Brain microvascular endothelial cell (primary cell): ENCODE results near the gene PICK1.

Experiments
- DNase-seq: peaks from one replicate; pipeline ENCODE4 v3.0.0-alpha.2; 2020
- H3K27ac ChIP-seq: fragments of 250-450 bp; sonication (Bioruptor Pico); 2 replicates; pipeline ENCODE4 v1.5.1; 2020; ENCODE audit warnings: mild to moderate bottlenecking, moderate library complexity
- H3K27me3 ChIP-seq: fragments of 250-450 bp; sonication (Bioruptor Pico); replicated peaks from 2 replicates; pipeline ENCODE4 v1.5.1; 2020; ENCODE audit warnings: mild to moderate bottlenecking
- H3K36me3 ChIP-seq: fragments of 250-450 bp; sonication (Bioruptor Pico); replicated peaks from 2 replicates; pipeline ENCODE4 v1.5.1; 2020; ENCODE audit warnings: mild to moderate bottlenecking
- H3K4me3 ChIP-seq: 2 replicates; pipeline ENCODE4 v1.5.1; 2011; ENCODE audit warnings: low read depth, mild to moderate bottlenecking, control low read depth, low read length, moderate library complexity
- in situ Hi-C: cut with HindIII; loops from 2 replicates; pipeline ENCODE4 v1.10.0; 2017; ENCODE audit warnings: low sequenced_read_pairs, low pct_ligation_motif_present
- TF ChIP-seq, protein P1 (sequence below): IDR thresholded peaks from 2 replicates; pipeline ENCODE4 v1.5.1; 2011; ENCODE audit warnings: low read depth, mild to moderate bottlenecking, moderate library complexity, low read length, control low read depth, inconsistent platforms; ENCODE audit errors: missing control alignments

The PICK1 gene

DNA sequence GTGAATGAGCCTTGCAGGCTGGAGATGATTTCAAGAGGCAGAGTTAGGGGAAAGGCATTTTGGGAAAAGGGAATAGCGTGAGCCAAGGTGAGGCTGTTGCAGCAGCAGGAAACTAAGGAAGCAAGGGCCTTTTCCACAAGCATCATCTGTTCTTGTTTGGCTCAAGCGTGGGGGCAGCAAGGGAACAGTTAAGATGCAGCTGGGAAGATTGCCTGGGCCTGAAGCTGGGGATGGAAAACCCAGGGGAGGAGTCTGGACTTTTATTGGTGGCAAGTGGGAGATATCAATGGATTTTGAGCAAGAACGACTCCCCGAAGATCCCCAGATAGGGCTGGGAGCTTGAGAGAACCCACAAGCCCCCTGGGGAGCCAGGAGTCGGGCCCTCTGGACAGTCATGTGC is 27.3 kb upstream of the PICK1 start:
- Histone ChIP-seq H3K27ac (no peak overlapping the region), H3K36me3 (no peaks in the 10 kb centered on the region), H3K4me3 (no peak overlapping the region), H3K27me3 (no peaks in the 10 kb centered on the region)
- TF ChIP-seq, protein P1, sequence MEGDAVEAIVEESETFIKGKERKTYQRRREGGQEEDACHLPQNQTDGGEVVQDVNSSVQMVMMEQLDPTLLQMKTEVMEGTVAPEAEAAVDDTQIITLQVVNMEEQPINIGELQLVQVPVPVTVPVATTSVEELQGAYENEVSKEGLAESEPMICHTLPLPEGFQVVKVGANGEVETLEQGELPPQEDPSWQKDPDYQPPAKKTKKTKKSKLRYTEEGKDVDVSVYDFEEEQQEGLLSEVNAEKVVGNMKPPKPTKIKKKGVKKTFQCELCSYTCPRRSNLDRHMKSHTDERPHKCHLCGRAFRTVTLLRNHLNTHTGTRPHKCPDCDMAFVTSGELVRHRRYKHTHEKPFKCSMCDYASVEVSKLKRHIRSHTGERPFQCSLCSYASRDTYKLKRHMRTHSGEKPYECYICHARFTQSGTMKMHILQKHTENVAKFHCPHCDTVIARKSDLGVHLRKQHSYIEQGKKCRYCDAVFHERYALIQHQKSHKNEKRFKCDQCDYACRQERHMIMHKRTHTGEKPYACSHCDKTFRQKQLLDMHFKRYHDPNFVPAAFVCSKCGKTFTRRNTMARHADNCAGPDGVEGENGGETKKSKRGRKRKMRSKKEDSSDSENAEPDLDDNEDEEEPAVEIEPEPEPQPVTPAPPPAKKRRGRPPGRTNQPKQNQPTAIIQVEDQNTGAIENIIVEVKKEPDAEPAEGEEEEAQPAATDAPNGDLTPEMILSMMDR, result no peak
- in situ Hi-C loops, result no loop called here
- DNase-seq, result no peak

DNA sequence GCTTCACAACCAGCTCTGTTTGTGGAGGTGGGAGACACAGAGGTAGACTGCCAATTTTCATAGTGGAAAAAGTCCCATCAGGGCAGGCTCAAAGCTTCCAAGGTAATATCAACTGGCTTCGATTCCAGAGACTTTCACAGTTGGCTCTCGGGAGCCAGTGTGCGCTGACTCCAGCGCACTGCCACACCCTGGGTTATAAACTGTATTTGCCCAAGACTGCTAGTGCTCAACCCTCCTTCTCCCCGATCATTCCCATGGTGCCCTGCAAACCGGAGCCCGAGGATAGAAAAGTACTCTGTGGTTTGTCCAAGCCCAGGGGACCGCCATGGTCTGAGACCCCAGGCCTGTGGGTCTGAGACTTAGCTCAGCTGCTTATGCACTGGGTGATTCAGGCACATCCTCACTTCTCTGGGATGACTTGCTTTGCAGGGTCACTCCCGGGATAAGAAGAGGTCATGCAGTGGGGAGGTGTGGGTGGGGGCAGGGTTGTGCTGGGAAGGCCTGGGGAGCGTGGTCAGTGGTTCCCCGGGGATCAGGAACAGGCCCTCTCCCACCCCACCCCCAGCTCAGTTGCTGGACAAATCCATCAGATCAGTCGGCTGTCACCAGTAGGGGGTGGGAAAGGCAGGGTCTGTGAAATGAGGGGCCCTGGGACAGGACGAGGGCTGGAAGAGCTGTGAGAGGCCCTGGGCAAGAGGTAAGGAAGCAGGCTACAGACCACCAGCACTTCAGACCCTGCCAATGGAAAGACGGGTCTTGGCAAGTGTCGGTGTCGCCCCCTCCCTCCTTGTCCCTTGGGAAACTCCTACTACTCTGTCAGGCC is 26.7 kb upstream of the PICK1 start:
- DNase-seq, result no peak
- Histone ChIP-seq H3K4me3 (no peak overlapping the region), H3K36me3 (no peaks in the 10 kb centered on the region), H3K27ac (no peak overlapping the region), H3K27me3 (no peaks in the 10 kb centered on the region)
- TF ChIP-seq, protein P1, result peak; percentile 38
- in situ Hi-C loops, result no loop called here

DNA sequence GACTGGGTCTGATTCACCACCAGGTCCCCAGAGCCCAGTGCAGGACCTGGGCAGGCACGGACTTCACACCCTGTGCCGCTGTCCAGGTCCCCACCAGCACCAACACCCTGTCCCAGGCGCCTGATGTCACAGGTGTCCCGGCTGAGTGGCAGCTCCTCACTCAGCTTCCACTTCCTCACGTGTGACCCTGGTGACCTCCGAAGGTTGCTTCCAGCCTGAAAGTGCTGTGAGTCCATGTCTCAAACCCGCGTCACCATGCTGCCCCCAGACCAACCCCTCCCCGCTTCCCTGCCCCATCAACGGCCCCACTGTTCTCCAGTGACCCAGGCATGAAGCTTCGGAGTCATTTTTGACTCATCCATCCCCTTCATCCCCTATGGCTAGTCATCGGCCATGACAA is 25.7 kb upstream of the PICK1 start:
- in situ Hi-C loops, result no loop called here
- TF ChIP-seq, protein P1, result no peak
- DNase-seq, result no peak
- Histone ChIP-seq H3K27ac (no peak overlapping the region), H3K4me3 (no peak overlapping the region), H3K36me3 (no peaks in the 10 kb centered on the region), H3K27me3 (no peaks in the 10 kb centered on the region)

DNA sequence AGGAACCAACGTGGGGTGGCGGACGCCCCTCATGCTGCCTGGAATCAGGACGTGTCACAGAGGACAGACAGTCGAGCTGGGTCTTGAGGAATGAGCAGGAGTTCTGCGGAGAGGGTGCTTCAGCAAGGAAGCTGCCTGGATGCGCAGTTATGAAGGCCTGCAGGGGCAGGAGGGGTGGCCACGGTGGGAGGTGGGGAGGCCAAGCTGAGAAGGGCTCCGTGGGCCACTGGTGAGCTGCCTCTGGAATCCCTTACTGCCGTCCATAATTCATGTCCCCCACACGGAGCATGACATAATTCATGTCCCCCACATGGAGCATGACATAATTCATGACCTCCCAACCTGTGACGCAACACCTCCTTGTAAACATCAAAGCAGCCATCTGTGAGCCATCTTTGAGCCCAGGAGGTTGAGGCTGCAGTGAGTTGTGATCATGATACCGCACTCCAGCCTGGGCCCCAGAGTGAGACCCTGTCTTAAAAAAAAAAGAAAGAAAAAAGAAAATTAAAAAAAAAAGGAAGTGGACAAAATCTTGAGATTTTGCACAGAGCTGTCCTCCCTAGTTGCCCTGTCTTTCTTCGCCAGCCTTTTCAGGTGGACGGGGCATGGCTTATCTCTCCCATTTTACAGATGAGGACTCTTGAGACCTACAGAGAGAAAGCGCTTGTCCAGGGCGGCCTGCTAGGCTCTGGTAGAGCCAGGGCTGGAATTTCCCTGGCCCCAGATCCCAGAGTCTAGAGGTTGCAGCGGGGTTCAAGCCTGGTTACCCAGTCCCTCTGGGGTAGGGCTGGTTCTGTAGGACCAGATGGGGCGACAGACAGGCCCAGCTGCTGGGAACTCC is 24.3 kb upstream of the PICK1 start:
- TF ChIP-seq, protein P1, result no peak
- H3K36me3 ChIP-seq, result no peaks in the 10 kb centered on the region
- H3K4me3 ChIP-seq, result no peak overlapping the region
- H3K27ac ChIP-seq, result no peak overlapping the region
- DNase-seq, result peak; percentile 74
- H3K27me3 ChIP-seq, result no peaks in the 10 kb centered on the region
- in situ Hi-C loops, result no loop called here

DNA sequence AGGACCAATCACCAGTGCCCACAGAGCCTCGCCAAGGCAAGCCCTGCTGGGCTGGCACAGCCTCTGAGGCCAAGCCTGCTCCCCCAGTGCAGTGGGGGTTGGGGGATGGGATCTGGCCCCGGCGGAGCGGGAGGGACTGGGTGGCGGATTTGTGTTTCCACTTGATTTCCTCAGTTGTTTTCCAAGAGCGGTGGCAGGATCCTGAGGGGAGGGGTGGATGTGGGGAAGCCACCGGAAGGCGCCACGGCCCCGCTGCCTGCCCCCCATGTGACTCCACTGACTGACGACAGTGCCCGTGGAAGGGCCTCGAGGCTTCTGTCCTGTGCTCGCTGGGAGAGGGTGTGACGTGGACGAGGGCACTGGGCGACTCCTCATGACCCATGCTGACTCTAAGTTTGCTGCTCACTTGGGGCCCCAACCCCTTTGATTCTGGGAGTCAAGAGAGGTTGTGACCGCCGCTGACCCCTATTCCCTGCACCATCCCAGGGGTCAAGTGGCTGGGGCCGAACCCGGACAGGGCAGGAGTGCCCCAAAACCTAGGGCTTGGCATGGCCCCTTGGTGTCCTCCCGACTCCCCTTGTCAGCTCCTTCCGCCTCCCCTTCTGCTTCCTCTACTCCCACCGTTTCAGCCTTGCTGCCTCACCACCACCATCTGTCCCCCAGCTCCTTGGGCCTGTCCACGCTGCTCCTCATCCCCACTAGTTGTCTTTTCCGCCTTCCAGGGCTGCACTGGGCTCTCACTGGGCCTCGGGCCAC is 23.5 kb upstream of the PICK1 start:
- TF ChIP-seq, protein P1, result no peak
- DNase-seq, result no peak
- H3K27ac ChIP-seq, result peak overlapping the region; percentile 31
- H3K36me3 ChIP-seq, result no peaks in the 10 kb centered on the region
- H3K4me3 ChIP-seq, result no peak overlapping the region
- in situ Hi-C loops, result no loop called here
- H3K27me3 ChIP-seq, result no peaks in the 10 kb centered on the region
